Tibial nerve (tissue), 4 donors: Measurements from ENCODE around the gene CLSTN3.

Source experiments
- EP300 ChIP-seq, 2 donors: sonication (generic); formaldehyde crosslinking; IDR thresholded peaks; one replicate each; pipeline ENCODE4 v1.6.1; 2017; ENCODE audit warnings: antibody characterized with exemption in 2 of 2, mild to moderate bottlenecking in 1 of 2
- POLR2A ChIP-seq, 2 donors: fragments of 450-650 bp; IDR thresholded peaks; one replicate each; pipeline ENCODE4 v1.6.1; 2017; ENCODE audit warnings: antibody characterized with exemption in 2 of 2, mild to moderate bottlenecking in 2 of 2, moderate library complexity in 2 of 2
- TF ChIP-seq, protein P1 (sequence below), 5 experiments: fragments of 200-600 bp in 3 of 5; fragments of 450-650 bp in 2 of 5; sonication (generic) in 3 of 5; IDR thresholded peaks; one replicate each; pipeline ENCODE4 v1.5.1; 2016 to 2019; ENCODE audit warnings: antibody characterized with exemption in 5 of 5, mild to moderate bottlenecking in 3 of 5, moderate library complexity in 2 of 5

- TF ChIP-seq, protein P1, sequence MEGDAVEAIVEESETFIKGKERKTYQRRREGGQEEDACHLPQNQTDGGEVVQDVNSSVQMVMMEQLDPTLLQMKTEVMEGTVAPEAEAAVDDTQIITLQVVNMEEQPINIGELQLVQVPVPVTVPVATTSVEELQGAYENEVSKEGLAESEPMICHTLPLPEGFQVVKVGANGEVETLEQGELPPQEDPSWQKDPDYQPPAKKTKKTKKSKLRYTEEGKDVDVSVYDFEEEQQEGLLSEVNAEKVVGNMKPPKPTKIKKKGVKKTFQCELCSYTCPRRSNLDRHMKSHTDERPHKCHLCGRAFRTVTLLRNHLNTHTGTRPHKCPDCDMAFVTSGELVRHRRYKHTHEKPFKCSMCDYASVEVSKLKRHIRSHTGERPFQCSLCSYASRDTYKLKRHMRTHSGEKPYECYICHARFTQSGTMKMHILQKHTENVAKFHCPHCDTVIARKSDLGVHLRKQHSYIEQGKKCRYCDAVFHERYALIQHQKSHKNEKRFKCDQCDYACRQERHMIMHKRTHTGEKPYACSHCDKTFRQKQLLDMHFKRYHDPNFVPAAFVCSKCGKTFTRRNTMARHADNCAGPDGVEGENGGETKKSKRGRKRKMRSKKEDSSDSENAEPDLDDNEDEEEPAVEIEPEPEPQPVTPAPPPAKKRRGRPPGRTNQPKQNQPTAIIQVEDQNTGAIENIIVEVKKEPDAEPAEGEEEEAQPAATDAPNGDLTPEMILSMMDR (IDR thresholded peaks at IDR 0.05), result no peak
- TF ChIP-seq POLR2A (IDR thresholded peaks at IDR 0.05) (no peak), EP300 (IDR thresholded peaks at IDR 0.05) (no peak)
Measured at GRCh38 chr12:7096006-7096932, 33.9 kb upstream of the CLSTN3 start.
